Lung microvascular endothelial cell (primary cell): ENCODE data around the gene SBSN. TPM values are rescaled to one million over a fixed set of nuclear protein-coding genes. Genes with fewer than 3 reads are reported as not detected.

Source experiments
- DNase-seq, 2 donors: peaks; one replicate each; pipeline versions ENCODE4 v3.0.0 to v3.0.0-alpha.2; 2010; ENCODE audit warnings: low read depth in 2 of 2
- total RNA-seq: library from RNA; depleted of rRNA; stranded (reverse); fragments of >200 nt; gene quantifications from 2 replicates; pipeline ENCODE4 v1.2.1, GENCODE V29; 2014

SBSN gene
- total RNA-seq, 1 donor from 2014 or later = not detected

DNA sequence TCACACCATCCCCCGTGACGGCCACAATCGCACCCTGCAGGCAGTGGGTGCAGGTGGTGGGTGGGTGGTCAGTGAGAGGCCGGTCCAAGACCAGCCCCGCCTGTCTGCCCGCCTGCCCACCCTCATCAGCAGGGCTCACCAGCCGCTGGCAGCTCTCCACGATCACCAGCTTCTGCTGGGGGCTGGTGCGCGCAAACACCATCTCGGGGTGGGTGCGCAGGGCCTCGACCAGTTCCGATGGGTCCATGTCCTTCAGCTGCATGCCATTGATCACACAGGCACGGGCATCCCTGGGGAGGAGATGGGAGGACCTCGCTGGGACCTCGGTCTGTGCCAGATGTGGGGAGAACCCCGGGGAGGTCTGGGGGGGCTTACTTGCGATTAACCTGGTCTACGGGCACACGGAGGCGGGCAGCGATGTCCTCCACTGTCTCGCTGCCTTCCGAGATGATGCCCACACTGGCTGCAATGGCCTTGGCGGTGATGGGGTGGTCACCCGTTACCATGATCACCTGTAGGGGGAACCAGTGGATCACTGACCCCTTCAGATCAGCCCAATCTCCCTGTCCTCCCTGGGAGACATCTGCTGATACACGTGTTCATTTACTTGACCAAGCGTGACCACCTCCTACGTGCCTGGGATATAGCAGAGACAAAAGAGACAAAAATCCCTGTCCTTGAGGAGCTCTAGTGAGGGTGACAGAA, 27.3 kb upstream of the SBSN start:
- peak; percentile 33 to 38 for DNase-seq

DNA sequence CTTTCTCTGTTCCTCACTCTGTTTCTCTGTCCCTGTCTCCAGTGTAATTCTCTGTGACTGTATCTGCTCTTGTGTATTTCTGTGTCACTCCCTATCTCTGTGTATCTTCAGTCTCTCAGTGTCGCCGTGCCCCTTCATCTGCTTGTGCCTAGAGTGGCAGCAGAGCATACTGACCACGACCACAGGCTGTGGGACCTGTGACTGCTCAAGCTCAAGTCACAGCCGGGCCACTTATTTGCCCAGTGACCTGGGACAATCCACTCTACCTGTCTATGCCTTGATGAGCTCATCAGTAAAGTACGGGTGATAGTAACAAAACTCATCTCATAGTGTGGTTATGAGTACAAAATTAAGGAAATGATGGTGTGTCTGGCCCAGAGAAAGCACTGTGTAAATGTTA, 26.0 kb upstream of the SBSN start:
- DNase-seq = no peak

DNA sequence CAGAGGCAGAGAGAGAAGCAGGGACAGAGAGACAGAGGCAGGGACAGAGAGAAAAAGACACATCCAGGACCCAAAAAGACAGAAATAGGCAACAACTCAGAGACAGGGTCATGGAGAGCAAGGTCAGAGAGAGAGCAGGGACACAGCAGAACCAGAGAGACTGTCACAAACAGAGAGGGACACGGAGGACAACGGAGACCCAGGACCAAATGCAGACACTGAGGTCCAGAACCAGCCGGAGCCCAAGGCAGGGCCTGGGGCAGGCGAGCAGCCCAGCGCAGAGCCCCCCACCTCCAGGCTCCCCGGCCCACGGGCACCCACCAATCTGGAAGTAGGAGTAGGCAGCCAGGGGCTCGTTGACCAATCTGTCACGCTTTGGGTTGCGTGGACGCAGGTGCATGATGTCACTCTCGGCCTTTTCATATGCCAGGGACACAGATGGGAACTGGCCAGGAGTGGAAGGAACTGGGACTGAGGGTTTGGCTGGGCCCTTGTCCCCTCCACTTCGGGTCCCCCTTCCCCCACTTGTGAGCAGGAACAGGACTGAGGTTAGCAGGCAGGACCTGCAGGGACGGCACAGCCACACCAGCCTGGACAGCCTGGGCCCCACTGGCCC, 25.4 kb upstream of the SBSN start:
- no peak for DNase-seq

DNA sequence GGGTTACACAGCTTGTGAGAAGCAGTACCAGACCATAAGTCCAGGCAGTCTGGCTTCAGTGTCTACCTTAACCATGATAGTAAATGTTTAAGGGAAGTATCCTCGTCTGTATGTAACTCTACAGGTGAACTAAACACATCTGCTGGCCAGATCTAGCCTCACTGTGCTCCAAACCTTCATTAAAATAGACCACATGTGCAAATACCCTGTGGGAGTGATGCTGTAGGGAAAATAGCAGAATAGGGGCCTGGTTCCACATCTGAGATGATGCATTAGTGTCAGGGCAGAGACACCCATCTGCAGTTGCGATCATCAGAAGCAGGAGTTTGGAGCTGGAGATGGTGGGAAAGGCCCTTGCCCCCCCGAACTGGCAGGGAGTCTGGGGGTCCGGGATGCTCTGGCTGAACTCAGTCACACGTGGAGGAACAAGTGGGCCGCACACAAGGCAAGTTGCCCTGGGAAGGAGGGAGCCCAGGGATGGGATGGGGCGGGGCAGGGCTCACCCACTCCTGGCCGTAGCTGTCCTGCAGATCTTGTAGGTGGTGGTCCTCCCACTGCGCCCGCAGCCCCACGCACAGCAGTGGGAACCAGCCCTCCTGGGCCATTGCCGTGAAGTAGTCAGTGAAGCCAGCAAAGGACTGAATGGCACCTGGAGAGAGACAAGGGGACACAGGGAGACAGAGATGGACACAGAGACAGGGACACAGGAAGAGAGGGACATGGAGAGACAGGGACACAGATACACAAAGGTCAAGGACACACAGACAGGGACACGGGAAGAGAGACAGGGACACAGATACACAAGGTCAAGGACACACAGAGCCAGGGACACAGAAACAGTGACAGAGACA, 24.6 kb upstream of the SBSN start:
- DNase-seq = no peak

DNA sequence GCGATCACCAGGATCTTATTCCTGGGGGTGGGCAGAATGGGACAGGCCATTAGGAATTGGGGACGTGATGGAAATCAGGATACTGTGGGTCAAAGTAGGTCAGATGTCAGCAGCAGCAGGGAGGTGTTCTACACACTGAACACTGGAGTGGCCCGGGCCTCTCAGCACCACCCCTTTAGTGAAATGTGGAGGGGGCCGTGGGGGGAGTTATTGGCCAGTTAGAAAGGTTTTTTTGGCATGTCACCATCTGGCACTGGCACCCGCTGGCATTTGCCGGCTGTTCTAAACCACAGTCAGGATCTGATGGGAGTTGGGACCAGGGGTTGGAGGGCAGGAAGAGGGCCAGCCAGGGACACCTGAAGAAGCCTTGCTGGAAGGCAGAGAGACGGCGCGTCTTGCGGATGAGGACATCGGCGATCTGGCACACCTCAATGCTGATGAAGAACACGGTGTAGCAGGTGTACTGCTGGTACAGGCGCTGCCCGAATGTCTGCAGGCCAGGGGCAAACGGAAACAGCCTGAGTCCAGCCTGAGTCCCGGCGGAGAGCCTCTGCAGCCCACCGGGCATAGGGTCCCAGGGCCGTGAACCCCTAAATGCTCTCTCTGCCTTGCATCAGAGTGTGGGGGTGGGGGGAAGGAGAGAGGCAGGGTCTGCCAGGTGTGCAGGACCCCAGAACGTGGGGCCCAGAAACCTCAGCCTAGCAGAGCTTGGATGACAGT, 23.1 kb upstream of the SBSN start:
- DNase-seq = no peak

DNA sequence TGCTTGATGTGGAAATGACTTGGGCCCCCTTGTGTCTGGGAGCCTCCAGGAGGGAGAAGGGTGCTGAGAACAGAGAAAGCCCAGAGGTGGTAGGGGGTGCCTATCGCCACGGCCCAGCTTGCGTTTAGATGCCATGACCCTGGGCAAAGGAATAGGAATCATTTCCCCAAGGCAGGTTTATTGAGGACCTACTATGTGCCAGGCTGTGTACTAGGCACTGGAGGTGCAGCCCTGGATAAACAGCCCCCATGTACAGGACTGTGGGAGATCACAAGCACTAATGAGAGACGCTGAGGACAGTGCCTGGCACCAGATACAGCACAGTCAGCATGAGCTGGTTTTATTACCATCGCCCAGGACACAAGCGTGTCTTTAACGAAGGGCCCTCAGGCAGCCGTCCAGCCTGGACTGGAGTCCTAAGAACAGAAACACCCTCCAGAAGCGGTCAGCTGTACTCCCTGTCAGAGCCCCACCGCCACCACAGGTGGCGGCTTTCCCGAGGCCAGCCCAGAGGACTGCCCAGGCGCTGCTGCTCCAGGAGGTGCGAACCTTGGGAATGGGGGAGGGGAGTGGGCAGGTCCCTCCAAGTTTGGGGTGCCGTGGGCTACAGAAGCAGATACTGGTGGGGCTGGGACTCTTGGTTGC, 21.9 kb upstream of the SBSN start:
- no peak for DNase-seq

DNA sequence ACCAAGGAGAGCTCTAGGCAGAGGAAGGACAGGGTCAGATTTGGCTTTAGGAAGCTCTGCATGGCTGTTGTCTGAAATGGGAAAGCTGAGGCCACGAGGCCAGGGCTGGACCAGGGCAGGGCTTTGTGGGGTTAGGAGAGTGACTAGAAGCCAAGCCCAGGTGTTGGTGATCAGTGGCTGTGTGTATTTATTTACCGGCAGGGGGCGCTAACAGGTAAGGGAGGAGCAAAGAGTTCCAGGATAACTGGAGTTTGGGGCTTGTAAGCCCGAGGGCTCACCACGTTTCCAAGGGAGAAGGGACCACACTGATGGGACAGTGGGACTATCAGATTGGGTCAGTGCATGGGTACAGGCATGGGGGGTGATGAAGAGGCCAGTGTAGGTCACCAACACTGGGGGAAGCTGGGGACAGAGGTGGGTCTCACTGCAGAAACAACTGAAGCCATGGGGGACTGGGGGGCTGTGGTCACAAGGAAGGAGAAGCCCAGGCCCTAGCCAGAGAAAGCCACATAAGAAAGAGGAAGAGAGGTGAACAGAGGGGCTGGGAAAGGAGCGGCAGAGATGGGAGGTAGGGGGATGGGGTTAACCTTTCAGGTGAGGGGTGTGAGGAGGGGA, 21.2 kb upstream of the SBSN start:
- peak; percentile 73 to 82 for DNase-seq

DNA sequence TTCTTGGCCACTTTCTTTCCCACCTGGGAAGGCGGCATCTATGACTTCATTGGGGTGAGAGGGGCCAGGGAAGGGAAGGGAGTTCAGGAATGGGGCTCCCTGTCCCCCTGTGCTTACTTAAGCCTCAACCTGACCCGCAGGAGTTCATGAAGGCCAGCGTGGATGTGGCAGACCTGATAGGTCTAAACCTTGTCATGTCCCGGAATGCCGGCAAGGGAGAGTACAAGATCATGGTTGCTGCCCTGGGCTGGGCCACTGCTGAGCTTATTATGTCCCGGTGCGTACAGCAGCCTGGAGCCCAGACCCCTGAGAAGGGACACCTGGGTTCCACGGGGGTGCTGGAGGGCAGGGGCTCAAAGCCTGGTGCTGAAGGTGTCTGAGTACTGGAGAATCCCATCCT, 18.4 kb upstream of the SBSN start:
- no peak for DNase-seq

DNA sequence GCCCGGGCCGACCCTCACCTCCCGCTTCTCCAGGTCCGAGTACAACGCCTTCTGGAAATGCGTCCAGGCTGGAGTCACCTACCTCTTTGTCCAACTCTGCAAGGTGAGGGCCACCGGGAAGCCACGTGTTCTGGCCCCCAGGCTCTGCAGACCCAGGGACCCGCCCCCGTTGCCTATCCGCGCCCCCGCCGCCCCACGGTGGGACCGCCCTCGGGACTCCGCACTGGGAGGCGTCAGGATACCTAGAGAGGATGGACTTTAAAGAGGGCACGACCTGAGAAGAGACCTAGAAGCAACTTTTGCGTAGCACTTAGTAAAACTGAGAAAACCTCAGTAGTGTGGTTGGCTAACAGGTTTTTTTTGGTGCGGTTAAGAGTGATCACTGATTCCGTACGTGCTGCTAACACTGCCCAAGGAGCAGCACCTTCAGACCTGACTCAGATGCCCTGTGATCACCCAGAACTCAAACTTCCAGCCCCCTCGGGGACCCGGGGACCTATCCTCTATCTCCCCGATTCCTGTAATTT, 17.8 kb upstream of the SBSN start:
- peak; percentile 20 to 51 for DNase-seq

DNA sequence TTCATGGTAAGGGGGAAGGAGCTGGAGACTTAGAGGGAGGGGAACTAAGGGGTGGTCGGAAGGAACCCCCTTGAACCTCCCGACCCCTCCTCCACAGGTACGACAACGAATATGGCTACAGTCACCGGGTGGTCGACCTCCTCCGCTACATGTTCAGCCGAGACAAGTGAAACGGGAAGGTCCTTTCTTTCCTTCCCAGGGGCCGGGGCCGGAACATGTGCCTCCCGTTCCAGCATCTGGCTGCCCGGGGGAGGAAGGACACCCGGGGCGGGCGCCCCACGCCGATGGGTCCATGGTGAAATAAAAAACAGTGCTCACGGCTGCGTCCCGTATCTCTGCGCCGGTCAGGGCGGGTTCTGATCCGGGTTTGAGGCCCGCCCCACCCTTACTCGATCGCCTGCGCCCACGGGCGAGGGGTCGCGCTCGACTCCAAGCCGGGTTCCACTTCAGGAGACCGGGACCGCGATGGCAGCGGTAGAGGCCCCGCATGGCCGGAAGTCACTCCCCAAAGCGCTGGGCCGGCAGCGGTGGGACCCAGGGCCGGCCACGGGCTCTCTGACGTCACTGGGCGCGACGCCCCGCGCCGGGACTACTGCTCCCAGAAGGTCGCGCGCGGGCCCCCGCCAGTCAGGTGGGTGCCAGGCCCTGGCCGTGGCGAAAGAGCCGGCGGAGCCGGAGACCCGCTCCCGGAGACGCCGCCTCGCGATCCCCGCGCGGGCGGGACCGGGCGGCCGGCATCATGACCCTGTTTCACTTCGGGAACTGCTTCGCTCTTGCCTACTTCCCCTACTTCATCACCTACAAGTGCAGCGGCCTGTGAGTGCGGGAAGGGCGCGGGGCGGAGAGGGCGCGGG, 17.1 kb upstream of the SBSN start, which contains the start of gene TMEM147:
TSS of gene TMEM147 (plus strand) at position 626 of the 854 bp plus-strand sequence. CDS start at position 740, 114 bp downstream.
- peak; percentile 85 to 91 for DNase-seq

DNA sequence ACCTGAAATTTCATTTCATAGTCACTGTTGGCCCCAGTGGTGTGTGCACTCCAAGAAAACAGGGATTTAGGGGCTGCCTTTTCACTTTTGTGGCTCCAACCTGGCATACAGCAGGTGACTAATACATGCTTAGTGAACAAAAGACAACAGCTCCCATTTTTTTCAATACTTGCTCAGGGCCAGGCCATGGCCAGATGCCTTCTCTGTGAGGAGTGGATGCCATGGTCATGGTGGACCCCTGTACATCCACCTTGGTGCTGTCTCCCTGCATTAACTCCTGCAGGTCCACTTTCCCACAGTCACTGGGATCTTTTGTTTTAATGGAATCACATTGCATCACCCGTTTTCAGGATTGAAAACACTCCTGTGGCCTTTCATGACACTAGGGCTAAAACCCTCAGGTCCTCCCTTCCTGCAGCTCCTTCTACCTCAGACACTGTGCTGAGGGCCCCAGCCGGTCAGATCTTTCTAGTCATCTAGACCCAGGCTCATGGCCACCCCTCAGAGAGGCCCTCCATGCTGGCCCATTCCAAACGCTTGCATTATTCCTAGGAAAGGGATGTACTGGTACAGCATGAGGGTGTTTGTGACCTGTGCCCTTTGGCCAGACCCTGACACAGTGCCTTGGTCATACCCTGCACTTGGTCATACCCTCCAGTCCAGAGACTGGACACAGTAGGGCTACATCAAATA, 16.1 kb upstream of the SBSN start:
- no peak for DNase-seq

DNA sequence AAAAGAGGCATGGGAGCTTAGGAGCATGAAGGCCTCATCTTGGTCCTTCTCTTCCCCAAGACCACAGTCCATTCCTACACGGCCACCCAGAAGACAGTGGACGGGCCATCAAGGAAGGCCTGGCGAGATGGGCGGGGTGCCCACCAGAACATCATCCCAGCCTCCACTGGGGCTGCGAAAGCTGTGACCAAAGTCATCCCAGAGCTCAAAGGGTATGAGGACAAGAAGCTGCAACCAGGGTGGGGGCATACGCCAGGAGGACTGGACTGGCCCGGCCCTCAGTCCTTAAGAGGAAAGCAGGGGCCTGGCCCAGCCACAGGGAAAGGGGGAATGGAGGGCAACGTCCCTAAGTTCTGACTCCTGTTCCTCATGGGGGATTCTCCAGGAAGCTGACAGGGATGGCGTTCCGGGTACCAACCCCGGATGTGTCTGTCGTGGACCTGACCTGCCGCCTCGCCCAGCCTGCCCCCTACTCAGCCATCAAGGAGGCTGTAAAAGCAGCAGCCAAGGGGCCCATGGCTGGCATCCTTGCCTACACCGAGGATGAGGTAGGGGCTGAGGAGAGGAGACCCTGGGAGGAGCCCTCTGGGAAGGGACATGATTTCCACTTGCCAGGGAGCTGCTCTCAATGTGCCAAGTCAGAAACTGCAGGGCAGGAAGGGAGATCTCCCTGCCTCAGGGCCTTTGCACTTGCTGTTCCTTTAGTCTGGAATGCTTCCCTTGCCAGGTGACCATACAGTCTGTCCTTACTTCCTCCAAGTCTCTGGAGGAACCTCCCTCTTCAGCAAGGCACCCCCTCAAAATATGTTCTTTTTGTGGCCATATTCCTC, 15.4 kb upstream of the SBSN start:
- no peak for DNase-seq

DNA sequence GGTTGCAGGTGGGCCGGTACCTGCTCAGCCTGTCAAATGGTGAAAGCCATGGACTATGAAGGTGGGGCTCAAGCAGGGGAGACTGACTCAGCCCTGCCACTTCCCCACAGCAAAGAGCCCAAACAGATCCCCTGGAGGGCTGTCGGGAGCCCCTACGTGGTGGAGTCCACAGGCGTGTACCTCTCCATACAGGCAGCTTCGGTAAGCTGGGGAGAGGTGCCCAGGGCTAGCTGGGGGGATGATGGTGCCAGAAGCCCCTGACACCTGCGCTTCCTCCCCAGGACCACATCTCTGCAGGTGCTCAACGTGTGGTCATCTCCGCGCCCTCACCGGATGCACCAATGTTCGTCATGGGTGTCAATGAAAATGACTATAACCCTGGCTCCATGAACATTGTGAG, 14.1 kb upstream of the SBSN start:
- DNase-seq = no peak

DNA sequence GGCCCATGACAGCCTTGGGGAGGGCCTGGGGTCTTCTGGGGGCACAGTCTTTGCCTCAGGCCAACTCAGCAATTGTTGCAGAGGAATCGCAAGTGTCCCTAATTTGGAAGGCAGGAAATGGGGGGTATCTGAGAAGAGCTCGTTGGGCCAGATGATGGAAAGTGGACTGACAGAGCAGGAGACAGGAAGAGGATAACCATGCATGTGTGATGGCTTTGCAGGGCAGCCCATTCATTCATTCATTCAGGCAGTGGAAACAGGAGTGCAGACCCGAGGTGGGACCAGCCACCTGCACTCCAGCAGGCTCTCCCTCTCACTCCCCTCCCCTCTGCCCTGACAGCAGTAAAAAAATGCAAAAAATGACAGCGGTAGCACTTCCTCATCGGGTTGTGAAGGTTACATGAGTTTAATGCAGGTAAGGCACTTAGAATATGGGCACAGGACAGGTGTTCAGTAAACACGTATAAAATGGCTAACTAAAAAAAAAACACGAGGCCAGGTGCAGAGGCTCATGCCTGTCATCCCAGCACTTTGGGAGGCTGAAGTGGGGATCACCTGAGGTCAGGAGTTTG, 12.3 kb upstream of the SBSN start:
- no peak for DNase-seq

DNA sequence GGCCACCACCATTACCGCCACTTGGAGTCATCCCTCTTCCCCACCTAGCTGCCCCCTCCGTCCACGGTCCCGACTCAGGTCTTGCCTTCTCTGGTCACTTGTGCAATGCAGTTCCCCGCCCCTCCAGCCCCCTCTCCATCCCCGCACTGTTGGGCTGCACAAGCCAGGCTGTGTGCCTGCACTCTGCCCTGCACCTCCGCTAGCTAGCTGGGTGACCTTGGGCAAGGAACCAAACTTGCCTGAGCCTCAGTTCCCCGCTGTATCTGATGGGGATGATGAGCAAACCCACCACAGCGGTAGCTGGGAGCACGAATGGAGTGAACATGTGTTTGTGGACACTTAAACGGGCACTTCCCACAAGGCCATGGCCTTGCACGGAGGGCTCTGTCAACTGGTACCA, 11.7 kb upstream of the SBSN start:
- DNase-seq = no peak

DNA sequence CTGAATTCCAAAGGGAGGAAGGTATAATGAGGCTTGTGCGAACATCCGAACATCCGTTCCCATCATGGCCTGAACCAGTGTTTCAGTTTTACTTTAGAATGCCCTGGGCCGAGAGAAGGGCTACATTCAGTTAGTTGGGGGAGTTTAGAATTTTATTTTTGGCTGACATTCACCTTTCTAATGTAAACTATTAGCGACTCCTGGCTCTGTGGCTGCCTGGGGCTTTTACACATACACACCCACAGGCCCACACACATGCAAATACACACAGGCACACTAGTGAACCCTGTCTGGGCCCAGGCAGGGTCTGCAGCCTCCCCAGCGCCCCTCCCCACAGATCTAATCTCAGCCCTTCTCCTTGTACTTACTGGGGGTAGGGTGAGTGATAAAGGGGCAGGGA, 11.2 kb upstream of the SBSN start:
- DNase-seq = no peak

DNA sequence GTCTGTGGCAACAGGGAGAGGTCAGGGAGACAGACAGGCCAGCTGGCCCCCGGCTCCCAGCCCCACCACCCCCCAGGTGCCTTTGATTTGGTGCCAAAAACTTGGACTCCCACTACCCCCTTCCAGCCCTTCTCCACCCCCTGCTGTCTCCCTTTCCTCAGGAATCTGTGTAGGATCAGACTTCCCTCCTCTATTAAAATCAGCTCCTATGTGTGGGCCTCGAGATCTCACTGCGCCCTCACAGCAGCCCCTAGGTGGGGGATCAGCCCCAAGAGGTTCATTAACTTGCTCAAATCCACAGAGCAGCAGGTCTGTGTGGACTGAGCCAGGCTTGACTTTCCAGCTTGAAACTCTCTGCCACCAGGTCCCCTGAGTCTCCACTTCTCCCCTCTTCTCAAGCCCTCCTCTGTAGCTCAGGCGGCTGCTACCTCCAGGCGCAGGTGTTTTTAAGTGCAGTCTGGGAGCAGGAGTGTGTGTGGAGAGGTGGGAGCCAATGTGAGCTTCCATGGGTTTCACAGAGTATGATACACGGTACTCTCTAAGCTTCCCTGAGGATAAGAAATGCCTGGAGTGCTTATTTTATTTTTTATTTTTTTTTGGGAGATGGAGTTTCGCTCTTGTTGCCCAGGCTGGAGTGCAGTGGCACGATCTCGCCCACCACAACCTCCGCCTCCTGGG, 6.8 kb upstream of the SBSN start:
- DNase-seq = no peak
